ENCODE results near the gene EPHA7. TPM values are rescaled to one million over a fixed set of nuclear protein-coding genes. Genes with fewer than 3 reads are reported as not detected.
A peak's percentile ranks its signal among the peaks of the same experiment; 100 is the strongest.

The EPHA7 gene
- total RNA-seq, 4 donors from 2014 or later, result 0.11 to 0.95 (median 0.47) TPM; not detected in 1

- 83 to 90% methylated on average over 2 of the region's 2 CpGs for WGBS, 2 donors
Measured at GRCh38 chr6:93437491-93437890, 18.1 kb upstream of the EPHA7 start.

DNA sequence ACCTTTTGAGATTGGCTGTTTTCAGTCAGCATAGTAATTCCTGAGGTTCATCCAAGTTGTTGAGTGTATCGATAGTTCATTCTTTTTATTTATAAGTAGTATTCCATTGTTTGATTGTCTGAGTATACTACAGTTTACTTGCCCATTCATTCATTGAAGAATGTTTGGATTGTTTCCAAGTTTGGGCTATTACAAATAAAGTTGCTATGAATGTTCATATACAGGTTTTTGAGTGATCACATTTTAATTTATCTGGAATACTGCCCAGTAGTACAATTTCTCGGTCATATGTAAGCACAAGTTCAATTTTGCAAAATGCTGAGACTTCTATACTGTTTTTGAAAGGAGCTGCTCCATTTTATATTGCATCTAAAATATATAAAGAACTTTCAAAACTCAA, 14.2 kb upstream of the EPHA7 start:
- intact Hi-C loops (cut with DNase I), result no loop called here
- TF ChIP-seq CTCF (IDR thresholded peaks at IDR 0.05), result no peak
- no peak for TF ChIP-seq POLR2A (IDR thresholded peaks at IDR 0.05)

More at GRCh38 chr6:93437491-93437890, 18.1 kb upstream of the EPHA7 start:
- no peak for TF ChIP-seq CTCF (IDR thresholded peaks at IDR 0.05)
- no peak for TF ChIP-seq POLR2A (IDR thresholded peaks at IDR 0.05)
- Histone ChIP-seq H3K9me3 (no peaks in the 10 kb centered on the region), H3K27me3 (no peaks in the 10 kb centered on the region), H3K4me3 (no peak overlapping the region), H3K36me3 (no peaks in the 10 kb centered on the region), H3K27ac (no peak overlapping the region), H3K4me1 (no peaks in the 10 kb centered on the region)
- no peak for DNase-seq
- intact Hi-C loops (cut with DNase I), result no loop called here

GRCh38 chr6:93424303-93425064, 5.1 kb upstream of the EPHA7 start:
- intact Hi-C loops (cut with DNase I), result no loop called here
- 32 to 43% methylated on average over 2 of the region's 2 CpGs for WGBS, 2 donors
- Histone ChIP-seq H3K27me3 (peaks cover 0 to 38% (median 1%) of the 10 kb centered on the region in 4 donors), H3K36me3 (no peaks in the 10 kb centered on the region), H3K9me3 (no peaks in the 10 kb centered on the region), H3K4me3 (no peak overlapping the region), H3K27ac (no peak overlapping the region), H3K4me1 (peaks cover 0 to 10% (median 0%) of the 10 kb centered on the region in 3 donors)
- no peak for DNase-seq
- TF ChIP-seq CTCF (IDR thresholded peaks at IDR 0.05), result peak in 2 of 6 experiments; percentile 31 to 39
- TF ChIP-seq POLR2A (IDR thresholded peaks at IDR 0.05), result no peak

More for the DNA sequence above, 14.2 kb upstream of the EPHA7 start:
- Histone ChIP-seq H3K27me3 (no peaks in the 10 kb centered on the region), H3K9me3 (no peaks in the 10 kb centered on the region), H3K27ac (no peak overlapping the region), H3K4me1 (no peaks in the 10 kb centered on the region), H3K4me3 (no peak overlapping the region), H3K36me3 (no peaks in the 10 kb centered on the region)
- 18 to 29% methylated on average over 2 of the region's 2 CpGs for WGBS, 2 donors
- DNase-seq, result no peak

DNA sequence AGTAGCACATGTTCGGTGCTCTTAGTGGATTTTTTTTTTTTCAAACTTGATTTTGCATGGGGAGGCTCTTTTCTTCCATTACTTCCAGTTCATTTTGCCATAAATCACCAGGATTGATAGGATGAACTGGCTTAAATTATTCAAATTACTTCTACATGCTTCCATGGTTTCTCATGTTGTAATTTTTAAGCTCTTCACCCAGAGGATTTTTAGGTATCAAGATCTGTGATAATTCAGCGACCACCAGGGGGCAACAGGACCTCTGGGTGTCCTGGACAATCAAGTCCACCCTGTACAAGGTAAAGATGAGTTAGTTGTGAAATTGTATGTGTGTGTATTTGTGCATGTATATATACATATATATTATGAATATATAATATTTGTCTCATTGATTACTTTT, 4.2 kb upstream of the EPHA7 start:
- H3K4me1 ChIP-seq, result peaks cover 2 to 19% (median 6%) of the 10 kb centered on the region in 3 donors
- WGBS, 2 donors, result 42 to 45% methylated on average over 2 of the region's 2 CpGs
- intact Hi-C loops (cut with DNase I), result no loop called here

More for the DNA sequence above, 4.2 kb upstream of the EPHA7 start:
- H3K27me3 ChIP-seq, result peaks cover 0 to 48% (median 1%) of the 10 kb centered on the region in 4 donors
- no peak overlapping the region for H3K27ac ChIP-seq
- DNase-seq, result no peak
- H3K36me3 ChIP-seq, result no peaks in the 10 kb centered on the region
- no peak overlapping the region for H3K4me3 ChIP-seq
- H3K9me3 ChIP-seq, result no peaks in the 10 kb centered on the region
- TF ChIP-seq CTCF (IDR thresholded peaks at IDR 0.05), result peak in 3 of 6 experiments; percentile 9 to 19 (median 17)
- no peak for TF ChIP-seq POLR2A (IDR thresholded peaks at IDR 0.05)
